ENCODE data around the gene EPN1.

EPN1 gene

GRCh38 chr19:55661826-55662225, 13.2 kb upstream of the EPN1 start:
- no peak for DNase-seq

GRCh38 chr19:55663846-55664536, 11.0 kb upstream of the EPN1 start:
- no peak for DNase-seq

GRCh38 chr19:55666343-55667005, 8.6 kb upstream of the EPN1 start:
- DNase-seq, result no peak

GRCh38 chr19:55667006-55667381, 8.0 kb upstream of the EPN1 start:
- no peak for DNase-seq

GRCh38 chr19:55667511-55667910, 7.5 kb upstream of the EPN1 start:
- DNase-seq, result no peak

- no peak for DNase-seq
Observed at GRCh38 chr19:55667958-55668357, 7.1 kb upstream of the EPN1 start.

- DNase-seq, result no peak
Observed at GRCh38 chr19:55668603-55669348, 6.2 kb upstream of the EPN1 start.

GRCh38 chr19:55669418-55670279, 5.4 kb upstream of the EPN1 start:
- no peak for DNase-seq

GRCh38 chr19:55670280-55671053, 4.6 kb upstream of the EPN1 start:
- no peak for DNase-seq

GRCh38 chr19:55671054-55671378, 4.0 kb upstream of the EPN1 start:
- no peak for DNase-seq

- DNase-seq, result no peak
Observed at GRCh38 chr19:55672418-55672817, 2.6 kb upstream of the EPN1 start.

- DNase-seq, result no peak
Observed at GRCh38 chr19:55673465-55673864, 1.6 kb upstream of the EPN1 start.

GRCh38 chr19:55673889-55674288, 1.1 kb upstream of the EPN1 start:
- DNase-seq, result no peak

GRCh38 chr19:55674459-55674840, 576 bp upstream of the EPN1 start:
- no peak for DNase-seq

GRCh38 chr19:55675661-55676354, 782 bp downstream of the EPN1 start:
- no peak for DNase-seq

- no peak for DNase-seq
Observed at GRCh38 chr19:55676383-55676782, 1.4 kb downstream of the EPN1 start.

GRCh38 chr19:55676889-55677505, 2.0 kb downstream of the EPN1 start:
- no peak for DNase-seq

GRCh38 chr19:55677572-55678028, 2.6 kb downstream of the EPN1 start:
- DNase-seq, result no peak

- peak; percentile 78 for DNase-seq
Observed at GRCh38 chr19:55678121-55678671, 3.2 kb downstream of the EPN1 start.

- DNase-seq, result no peak
Observed at GRCh38 chr19:55679343-55680257, 4.6 kb downstream of the EPN1 start.

Data from SIG-M5 (cell line).